ENCODE results near the gene OR51B4. TPM values are rescaled to one million over a fixed set of nuclear protein-coding genes. Genes with fewer than 3 reads are reported as not detected.

OR51B4 gene
- polyA plus RNA-seq, 1 donor (not counting 4 experiments of a cell fraction or from before 2014, with no cell fraction given) = not detected

- H3K36me3 ChIP-seq (ENCODE audit: control insufficient read depth in 2 of 2, extremely low read depth in 1 of 2, insufficient read depth in 2 of 2, low read length in 2 of 2) = no peaks in the 10 kb centered on the region
- H3K4me2 ChIP-seq (ENCODE audit: control insufficient read depth, extremely low read depth, insufficient read depth, low read depth, low read length) = no peak overlapping the region
- no peaks in the 10 kb centered on the region for H3K9me3 ChIP-seq (ENCODE audit: control insufficient read depth, low read depth, low read length)
- H3K9ac ChIP-seq (ENCODE audit: control insufficient read depth, extremely low read depth, insufficient read depth, low read length) = no peak overlapping the region
- FAIRE-seq (no peak), DNase-seq (ENCODE audit: low read depth, low spot score) (no peak)
- H3K27ac ChIP-seq (ENCODE audit: control insufficient read depth, insufficient read depth, low read length) = no peak overlapping the region
- H3K27me3 ChIP-seq (ENCODE audit: control insufficient read depth, extremely low read depth, insufficient read depth, low read length) = no peaks in the 10 kb centered on the region
- H3K4me3 ChIP-seq (ENCODE audit: control insufficient read depth in 2 of 3, extremely low read depth in 1 of 3, insufficient read depth in 2 of 3, low read depth in 1 of 3, low read length in 3 of 3) = no peak overlapping the region
- peaks cover 20% of the 10 kb centered on the region for H3K4me1 ChIP-seq (ENCODE audit: control insufficient read depth, extremely low read depth, insufficient read depth, low read length)
- dilution Hi-C loops (cut with MboI; ENCODE audit: extremely low pct_ligation_motif_present, low sequenced_read_pairs) = no loop called here
- no peaks in the 10 kb centered on the region for H4K20me1 ChIP-seq (ENCODE audit: control insufficient read depth, extremely low read depth, insufficient read depth, low read length)
- H2AFZ ChIP-seq (ENCODE audit: control insufficient read depth, low read length) = peak overlapping the region; percentile 49
- no peaks in the 10 kb centered on the region for H3K79me2 ChIP-seq (ENCODE audit: control insufficient read depth, insufficient read depth, low read length)
- no peaks in the 10 kb centered on the region for H3K9me1 ChIP-seq (ENCODE audit: control insufficient read depth, extremely low read depth, insufficient read depth, low read length)
- no peak for TF ChIP-seq CTCF (optimal IDR thresholded peaks at IDR 0.05 in 1 of 3, IDR thresholded peaks at IDR 0.05 in 1 of 3, conservative IDR thresholded peaks at IDR 0.05 in 1 of 3; ENCODE audit: extremely low read depth in 1 of 3, insufficient read depth in 2 of 3, low read length in 3 of 3)
- no peak for TF ChIP-seq EZH2 (IDR thresholded peaks at IDR 0.05; ENCODE audit: low read length)
Measured at GRCh38 chr11:5288906-5289550, 12.7 kb downstream of the OR51B4 start.

DNA sequence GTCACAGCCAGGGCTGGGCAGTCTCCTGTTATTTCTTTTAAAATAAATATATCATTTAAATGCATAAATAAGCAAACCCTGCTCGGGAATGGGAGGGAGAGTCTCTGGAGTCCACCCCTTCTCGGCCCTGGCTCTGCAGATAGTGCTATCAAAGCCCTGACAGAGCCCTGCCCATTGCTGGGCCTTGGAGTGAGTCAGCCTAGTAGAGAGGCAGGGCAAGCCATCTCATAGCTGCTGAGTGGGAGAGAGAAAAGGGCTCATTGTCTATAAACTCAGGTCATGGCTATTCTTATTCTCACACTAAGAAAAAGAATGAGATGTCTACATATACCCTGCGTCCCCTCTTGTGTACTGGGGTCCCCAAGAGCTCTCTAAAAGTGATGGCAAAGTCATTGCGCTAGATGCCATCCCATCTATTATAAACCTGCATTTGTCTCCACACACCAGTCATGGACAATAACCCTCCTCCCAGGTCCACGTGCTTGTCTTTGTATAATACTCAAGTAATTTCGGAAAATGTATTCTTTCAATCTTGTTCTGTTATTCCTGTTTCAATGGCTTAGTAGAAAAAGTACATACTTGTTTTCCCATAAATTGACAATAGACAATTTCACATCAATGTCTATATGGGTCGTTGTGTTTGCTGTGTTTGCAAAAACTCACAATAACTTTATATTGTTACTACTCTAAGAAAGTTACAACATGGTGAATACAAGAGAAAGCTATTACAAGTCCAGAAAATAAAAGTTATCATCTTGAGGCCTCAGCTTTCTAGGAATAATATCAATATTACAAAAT is 13.4 kb downstream of the OR51B4 start:
- Histone ChIP-seq H4K20me1 (ENCODE audit: control insufficient read depth, extremely low read depth, insufficient read depth, low read length) (no peaks in the 10 kb centered on the region), H3K79me2 (ENCODE audit: control insufficient read depth, insufficient read depth, low read length) (no peaks in the 10 kb centered on the region), H3K27me3 (ENCODE audit: control insufficient read depth, extremely low read depth, insufficient read depth, low read length) (no peaks in the 10 kb centered on the region), H3K4me1 (ENCODE audit: control insufficient read depth, extremely low read depth, insufficient read depth, low read length) (peaks cover 20% of the 10 kb centered on the region), H2AFZ (ENCODE audit: control insufficient read depth, low read length) (no peak overlapping the region), H3K36me3 (ENCODE audit: control insufficient read depth in 2 of 2, extremely low read depth in 1 of 2, insufficient read depth in 2 of 2, low read length in 2 of 2) (no peaks in the 10 kb centered on the region), H3K4me2 (ENCODE audit: control insufficient read depth, extremely low read depth, insufficient read depth, low read depth, low read length) (no peak overlapping the region), H3K27ac (ENCODE audit: control insufficient read depth, insufficient read depth, low read length) (no peak overlapping the region), H3K4me3 (ENCODE audit: control insufficient read depth in 2 of 3, extremely low read depth in 1 of 3, insufficient read depth in 2 of 3, low read depth in 1 of 3, low read length in 3 of 3) (no peak overlapping the region), H3K9me3 (ENCODE audit: control insufficient read depth, low read depth, low read length) (no peaks in the 10 kb centered on the region), H3K9me1 (ENCODE audit: control insufficient read depth, extremely low read depth, insufficient read depth, low read length) (no peaks in the 10 kb centered on the region), H3K9ac (ENCODE audit: control insufficient read depth, extremely low read depth, insufficient read depth, low read length) (no peak overlapping the region)
- no peak for TF ChIP-seq CTCF (optimal IDR thresholded peaks at IDR 0.05 in 1 of 3, IDR thresholded peaks at IDR 0.05 in 1 of 3, conservative IDR thresholded peaks at IDR 0.05 in 1 of 3; ENCODE audit: extremely low read depth in 1 of 3, insufficient read depth in 2 of 3, low read length in 3 of 3)
- TF ChIP-seq EZH2 (IDR thresholded peaks at IDR 0.05; ENCODE audit: low read length) = no peak
- no peak for DNase-seq (ENCODE audit: low read depth, low spot score)
- no peak for FAIRE-seq
- dilution Hi-C loops (cut with MboI; ENCODE audit: extremely low pct_ligation_motif_present, low sequenced_read_pairs) = no loop called here
